Loucy (cell line): ENCODE data around the gene ANP32B.

Experiments used
- EZH2phosphoT487 ChIP-seq: fragments of 200-600 bp; IDR thresholded peaks from 2 replicates; pipeline ENCODE4 v1.6.1; 2018; ENCODE audit warnings: antibody characterized with exemption, mild to moderate bottlenecking, moderate library complexity, borderline replicate concordance
- TF ChIP-seq, protein P1 (sequence below): fragments of 200-600 bp; sonication (generic); conservative IDR thresholded peaks from 2 replicates; pipeline ENCODE4 v1.5.1; 2014; ENCODE audit warnings: mild to moderate bottlenecking, antibody characterized with exemption, low read length

DNA sequence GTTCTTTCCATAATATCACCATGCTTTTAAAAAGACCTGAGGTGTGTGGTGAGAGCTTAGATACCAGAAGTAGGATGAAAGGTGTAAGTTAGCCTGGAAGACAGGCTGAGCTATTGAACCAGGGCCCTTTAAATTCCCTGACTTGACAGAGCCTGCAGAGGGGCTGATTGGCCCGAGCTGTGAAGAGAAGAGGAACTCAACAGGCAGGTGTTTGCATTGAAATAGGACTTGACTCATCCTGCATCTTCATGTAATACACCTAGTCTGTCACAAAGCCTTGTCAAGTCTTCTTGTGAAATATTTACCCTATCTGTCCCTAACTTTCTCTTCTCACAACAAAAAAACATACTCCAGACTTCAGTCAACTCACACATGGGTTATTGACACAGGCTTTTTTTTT lies 16.6 kb upstream of the ANP32B start:
- TF ChIP-seq, protein P1, sequence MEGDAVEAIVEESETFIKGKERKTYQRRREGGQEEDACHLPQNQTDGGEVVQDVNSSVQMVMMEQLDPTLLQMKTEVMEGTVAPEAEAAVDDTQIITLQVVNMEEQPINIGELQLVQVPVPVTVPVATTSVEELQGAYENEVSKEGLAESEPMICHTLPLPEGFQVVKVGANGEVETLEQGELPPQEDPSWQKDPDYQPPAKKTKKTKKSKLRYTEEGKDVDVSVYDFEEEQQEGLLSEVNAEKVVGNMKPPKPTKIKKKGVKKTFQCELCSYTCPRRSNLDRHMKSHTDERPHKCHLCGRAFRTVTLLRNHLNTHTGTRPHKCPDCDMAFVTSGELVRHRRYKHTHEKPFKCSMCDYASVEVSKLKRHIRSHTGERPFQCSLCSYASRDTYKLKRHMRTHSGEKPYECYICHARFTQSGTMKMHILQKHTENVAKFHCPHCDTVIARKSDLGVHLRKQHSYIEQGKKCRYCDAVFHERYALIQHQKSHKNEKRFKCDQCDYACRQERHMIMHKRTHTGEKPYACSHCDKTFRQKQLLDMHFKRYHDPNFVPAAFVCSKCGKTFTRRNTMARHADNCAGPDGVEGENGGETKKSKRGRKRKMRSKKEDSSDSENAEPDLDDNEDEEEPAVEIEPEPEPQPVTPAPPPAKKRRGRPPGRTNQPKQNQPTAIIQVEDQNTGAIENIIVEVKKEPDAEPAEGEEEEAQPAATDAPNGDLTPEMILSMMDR = no peak
- no peak for TF ChIP-seq EZH2phosphoT487
